K562 (cell line): ENCODE data around the gene ITGA1. TPM values are rescaled to one million over a fixed set of nuclear protein-coding genes. Genes with fewer than 3 reads are reported as not detected.

Experiments
- ATAC-seq: fragments of 200-7000 bp; cut with Tn5 transposase; 3 replicates; pipeline ENCODE4 v1.9.1; 2020; ENCODE audit warnings: moderate library complexity
- BruUV-seq: library from RNA; stranded (reverse); fragments of 400-500 nt; replicated peaks from 2 replicates; lab custom pipeline; 2021; lab: Mats Ljungman, UMichigan
- CTCF ChIA-PET: fragments of 300-600 bp; formaldehyde crosslinking; extraction: SDS; loops from one replicate; lab custom pipeline; 2021; ENCODE audit warnings: low intra/inter-chr PET ratio; lab: Yijun Ruan, JAX
- POLR2A ChIA-PET: fragments of 300-600, 350-650 bp; sonication (Branson Sonifier 250); formaldehyde crosslinking; extraction: SDS; loops from one replicate; lab custom pipeline; 2021; ENCODE audit warnings: antibody characterized with exemption, inconsistent platforms; lab: Yijun Ruan, JAX
- DNase-seq, 4 experiments: peaks; one replicate each; pipeline versions ENCODE4 v3.0.0 to v3.0.0-alpha.2; 2011 to 2018; ENCODE audit warnings: low spot score in 3 of 4, mixed read lengths in 3 of 4; ENCODE audit errors: extremely low read depth in 1 of 4
- FAIRE-seq: peaks from 2 replicates; lab custom pipeline; 2011; peaks lifted over from hg19 to GRCh38; lab: Jason Lieb, UNC
- H2AFZ ChIP-seq: 2 replicates; pipeline ENCODE4 v1.6.0; 2011; ENCODE audit warnings: low read depth, low read length, control low read depth, inconsistent platforms
- H3K27ac ChIP-seq: fragments of 200-600 bp; 3 replicates; pipeline ENCODE4 v1.8.0; 2011; ENCODE audit warnings: low read depth, mild to moderate bottlenecking, control low read depth, inconsistent platforms, low read length, moderate library complexity, mixed read lengths; ENCODE audit errors: extremely low read depth
- H3K27me3 ChIP-seq, 2 experiments: fragments of 300-600 bp in 1 of 2; 2 replicates in 1 of 2; 3 replicates in 1 of 2; pipeline versions ENCODE4 v1.6.0 to v1.8.0; 2011; ENCODE audit warnings: inconsistent platforms in 2 of 2, low read length in 2 of 2, mild to moderate bottlenecking in 1 of 2, mixed read lengths in 1 of 2, moderate library complexity in 1 of 2; ENCODE audit not compliant: control insufficient read depth in 2 of 2, insufficient read depth in 2 of 2
- H3K36me3 ChIP-seq: fragments of 300-600 bp; 3 replicates; pipeline ENCODE4 v1.8.0; 2011; ENCODE audit warnings: mild to moderate bottlenecking, low read length, inconsistent platforms; ENCODE audit not compliant: control insufficient read depth, insufficient read depth
- H3K4me1 ChIP-seq, 2 experiments: fragments of 200-600 bp in 1 of 2; replicated peaks in 1 of 2; 2 replicates in 1 of 2; 3 replicates in 1 of 2; pipeline versions ENCODE4 v1.5.1 to v1.8.0; 2011; ENCODE audit warnings: inconsistent platforms in 2 of 2, low read length in 2 of 2, mild to moderate bottlenecking in 1 of 2, mixed read lengths in 1 of 2, moderate library complexity in 1 of 2; ENCODE audit not compliant: control insufficient read depth in 2 of 2, insufficient read depth in 2 of 2
- H3K4me2 ChIP-seq: 2 replicates; pipeline ENCODE4 v1.6.1; 2011; ENCODE audit warnings: low read length, control low read depth, inconsistent platforms, mixed read lengths; ENCODE audit not compliant: insufficient read depth
- H3K4me3 ChIP-seq: fragments of 200-600 bp; sonication (generic), shearing (Covaris generic); 2 replicates; pipeline ENCODE4 v1.5.1; 2016; ENCODE audit warnings: control low read depth, inconsistent platforms
- H3K79me2 ChIP-seq: fragments of 200-600 bp; 3 replicates; pipeline ENCODE4 v1.8.0; 2011; ENCODE audit warnings: low read length, inconsistent platforms; ENCODE audit not compliant: control insufficient read depth, insufficient read depth
- H3K9ac ChIP-seq, 2 experiments: 2 replicates each; pipeline versions ENCODE4 v1.6.0 to v1.6.1; 2011; ENCODE audit warnings: low read depth in 2 of 2, low read length in 2 of 2, control low read depth in 1 of 2, inconsistent platforms in 1 of 2, mild to moderate bottlenecking in 1 of 2, mixed read lengths in 1 of 2; ENCODE audit not compliant: insufficient read depth in 1 of 2
- H3K9me1 ChIP-seq: one replicate; pipeline ENCODE4 v1.6.0; 2011; ENCODE audit warnings: inconsistent platforms, mild to moderate bottlenecking, low read length, moderate library complexity; ENCODE audit not compliant: control insufficient read depth, insufficient read depth
- H3K9me3 ChIP-seq: replicated peaks from 2 replicates; pipeline ENCODE4 v1.5.1; 2011; ENCODE audit warnings: low read depth, low read length, inconsistent platforms; ENCODE audit not compliant: control insufficient read depth, insufficient read depth
- H4K20me1 ChIP-seq: replicated peaks from 2 replicates; pipeline ENCODE4 v1.6.1; 2011; ENCODE audit warnings: low read length, inconsistent platforms, mixed read lengths; ENCODE audit not compliant: control insufficient read depth, insufficient read depth
- BRCA1 ChIP-seq, 2 experiments: fragments of 450-650 bp in 1 of 2; sonication (generic) in 1 of 2; formaldehyde crosslinking in 1 of 2; IDR thresholded peaks; 2 replicates each; pipeline versions ENCODE4 v1.5.0 to v1.6.1; 2017 to 2020; ENCODE audit warnings: mild to moderate bottlenecking in 1 of 2, missing genetic modification reagents in 1 of 2
- ERF ChIP-seq: fragments of 450-650 bp; formaldehyde crosslinking; IDR thresholded peaks from 2 replicates; pipeline ENCODE4 v1.4.0; 2020; ENCODE audit warnings: mild to moderate bottlenecking, mixed read lengths
- LCOR ChIP-seq: sonication (generic); formaldehyde crosslinking; IDR thresholded peaks from 2 replicates; pipeline ENCODE4 v1.8.0; 2022; ENCODE audit warnings: mild to moderate bottlenecking, missing genetic modification reagents
- MXI1 ChIP-seq: IDR thresholded peaks from 2 replicates; pipeline ENCODE4 v1.6.1; 2011; ENCODE audit warnings: low read depth, mild to moderate bottlenecking, improper control_type of control experiment, low read length
- RBM15 ChIP-seq: fragments of 200-400 bp; formaldehyde crosslinking; IDR thresholded peaks from 2 replicates; pipeline ENCODE4 v1.6.1; 2018; ENCODE audit warnings: mild to moderate bottlenecking, low read length, moderate library complexity; ENCODE audit not compliant: insufficient read depth
- SMAD2 ChIP-seq: fragments of 150-350 bp; IDR thresholded peaks from 2 replicates; pipeline ENCODE4 v1.6.1; 2014; ENCODE audit warnings: low read depth, mild to moderate bottlenecking, low read length
- SMARCB1 ChIP-seq: IDR thresholded peaks from 2 replicates; pipeline ENCODE4 v1.6.1; 2011; ENCODE audit warnings: improper control_type of control experiment, low read depth; ENCODE audit not compliant: insufficient read length
- THRAP3 ChIP-seq: fragments of 450-650 bp; IDR thresholded peaks from 2 replicates; pipeline ENCODE4 v1.6.1; 2016; ENCODE audit warnings: mild to moderate bottlenecking, inconsistent platforms, borderline replicate concordance
- ZKSCAN3 ChIP-seq: fragments of 250-450 bp; sonication (Bioruptor Pico); IDR thresholded peaks from 2 replicates; pipeline ENCODE4 v1.4.0; 2020
- ZNF239 ChIP-seq: fragments of 250-450 bp; sonication (Bioruptor Pico); IDR thresholded peaks from 2 replicates; pipeline ENCODE4 v1.4.0; 2020; ENCODE audit warnings: mild to moderate bottlenecking
- in situ Hi-C: fragments of 300-500 bp; cut with MboI; formaldehyde crosslinking; loops from 4 replicates; pipeline ENCODE4 v1.15.0; 2018; ENCODE audit warnings: inconsistent platforms, mixed read lengths
- intact Hi-C: fragments of 100-400 bp; cut with micrococcal nuclease; formaldehyde crosslinking; loops from 2 replicates; pipeline ENCODE4 v1.14.2; 2022
- polyA plus RNA-seq, 8 experiments: library from polyadenylated mRNA; depleted of rRNA in 4 of 8; stranded (reverse) in 5 of 8; unstranded in 3 of 8; fragments of >200 nt; fragmentation: Nextera tagmentation in 2 of 8; fragmentation: Illumina TruSeq in 1 of 8; extraction: Ambion mirVana in 2 of 8; extraction: Trizol in 1 of 8; gene quantifications; 2 replicates each; pipeline versions ENCODE4 v1.2.1 to v1.2.3, GENCODE V29; 2011 to 2014; ENCODE audit warnings: inconsistent platforms in 1 of 8, missing spikeins in 1 of 8
- total RNA-seq, 7 experiments: library from RNA; depleted of rRNA in 6 of 7; stranded (reverse); fragments of >200 nt in 6 of 7; fragmentation: Illumina TruSeq in 2 of 7; extraction: Trizol in 2 of 7; gene quantifications; 2 replicates each; pipeline versions ENCODE4 v1.2.1 to v1.2.3, GENCODE V29; 2011 to 2021; ENCODE audit warnings: low replicate concordance in 1 of 7
- TF ChIP-seq, protein P1 (sequence below): sonication (generic); formaldehyde crosslinking; IDR thresholded peaks from 2 replicates; pipeline ENCODE4 v1.8.0; 2023; ENCODE audit warnings: mild to moderate bottlenecking, missing genetic modification reagents
- TF ChIP-seq, protein P2 (sequence below): sonication (generic); formaldehyde crosslinking; IDR thresholded peaks from 2 replicates; pipeline ENCODE4 v1.8.0; 2022; ENCODE audit warnings: mild to moderate bottlenecking, missing genetic modification reagents
- TF ChIP-seq, protein P3 (sequence below): fragments of 250-450 bp; sonication (Bioruptor Pico); IDR thresholded peaks from 2 replicates; pipeline ENCODE4 v1.4.0; 2020

Gene ITGA1
- total and polyA plus RNA-seq, 9 of the 15 experiments (the other 6 are each of a cell fraction or from before 2014, with no cell fraction given): 0.04 to 0.22 TPM; not detected in 7

DNA sequence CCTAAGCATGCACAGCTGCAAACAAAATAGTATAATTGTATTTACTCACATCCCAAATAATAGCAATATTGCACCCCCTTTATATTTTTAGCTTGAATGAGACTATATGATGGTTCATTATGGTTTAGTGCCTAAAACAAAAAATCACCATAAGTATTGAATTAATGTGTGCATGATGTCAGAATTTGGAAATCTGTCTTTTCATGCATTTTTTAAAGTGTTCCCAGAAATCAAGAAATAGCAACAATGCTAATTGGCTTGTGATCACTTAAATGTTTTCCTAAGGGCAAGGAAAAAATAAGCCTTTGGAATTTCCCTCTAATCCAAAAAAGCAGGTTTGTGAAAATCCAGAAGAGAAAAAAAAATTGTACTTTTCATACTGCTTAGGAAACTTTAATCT is 150.5 kb downstream of the ITGA1 start:
- in situ Hi-C loops: no loop called here
- ATAC-seq (no peak), DNase-seq (no peak), FAIRE-seq (no peak)
- intact Hi-C loops: no loop called here
- H3K4me3 ChIP-seq: no peak overlapping the region
- H4K20me1 ChIP-seq: no peaks in the 10 kb centered on the region
- no peak overlapping the region for H2AFZ ChIP-seq
- H3K36me3 ChIP-seq: no peaks in the 10 kb centered on the region
- ChIA-PET POLR2A (no interaction called here), CTCF (no interaction called here)
- no peak overlapping the region for H3K4me2 ChIP-seq
- H3K9me1 ChIP-seq: no peaks in the 10 kb centered on the region
- H3K79me2 ChIP-seq: no peaks in the 10 kb centered on the region
- H3K9ac ChIP-seq: no peak overlapping the region
- H3K27ac ChIP-seq: no peak overlapping the region
- H3K4me1 ChIP-seq: no peaks in the 10 kb centered on the region
- H3K9me3 ChIP-seq: no peaks in the 10 kb centered on the region
- H3K27me3 ChIP-seq: no peaks in the 10 kb centered on the region
- BruUV-seq: no TSS peak
- TF ChIP-seq SMAD2: no peak
- TF ChIP-seq RBM15: no peak
- TF ChIP-seq, protein P1, sequence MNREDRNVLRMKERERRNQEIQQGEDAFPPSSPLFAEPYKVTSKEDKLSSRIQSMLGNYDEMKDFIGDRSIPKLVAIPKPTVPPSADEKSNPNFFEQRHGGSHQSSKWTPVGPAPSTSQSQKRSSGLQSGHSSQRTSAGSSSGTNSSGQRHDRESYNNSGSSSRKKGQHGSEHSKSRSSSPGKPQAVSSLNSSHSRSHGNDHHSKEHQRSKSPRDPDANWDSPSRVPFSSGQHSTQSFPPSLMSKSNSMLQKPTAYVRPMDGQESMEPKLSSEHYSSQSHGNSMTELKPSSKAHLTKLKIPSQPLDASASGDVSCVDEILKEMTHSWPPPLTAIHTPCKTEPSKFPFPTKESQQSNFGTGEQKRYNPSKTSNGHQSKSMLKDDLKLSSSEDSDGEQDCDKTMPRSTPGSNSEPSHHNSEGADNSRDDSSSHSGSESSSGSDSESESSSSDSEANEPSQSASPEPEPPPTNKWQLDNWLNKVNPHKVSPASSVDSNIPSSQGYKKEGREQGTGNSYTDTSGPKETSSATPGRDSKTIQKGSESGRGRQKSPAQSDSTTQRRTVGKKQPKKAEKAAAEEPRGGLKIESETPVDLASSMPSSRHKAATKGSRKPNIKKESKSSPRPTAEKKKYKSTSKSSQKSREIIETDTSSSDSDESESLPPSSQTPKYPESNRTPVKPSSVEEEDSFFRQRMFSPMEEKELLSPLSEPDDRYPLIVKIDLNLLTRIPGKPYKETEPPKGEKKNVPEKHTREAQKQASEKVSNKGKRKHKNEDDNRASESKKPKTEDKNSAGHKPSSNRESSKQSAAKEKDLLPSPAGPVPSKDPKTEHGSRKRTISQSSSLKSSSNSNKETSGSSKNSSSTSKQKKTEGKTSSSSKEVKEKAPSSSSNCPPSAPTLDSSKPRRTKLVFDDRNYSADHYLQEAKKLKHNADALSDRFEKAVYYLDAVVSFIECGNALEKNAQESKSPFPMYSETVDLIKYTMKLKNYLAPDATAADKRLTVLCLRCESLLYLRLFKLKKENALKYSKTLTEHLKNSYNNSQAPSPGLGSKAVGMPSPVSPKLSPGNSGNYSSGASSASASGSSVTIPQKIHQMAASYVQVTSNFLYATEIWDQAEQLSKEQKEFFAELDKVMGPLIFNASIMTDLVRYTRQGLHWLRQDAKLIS: no peak
- TF ChIP-seq ZKSCAN3: no peak
- no peak for TF ChIP-seq BRCA1 (IDR thresholded peaks at IDR 0.05)
- TF ChIP-seq BRCA1 (CRISPR knock-in tag; IDR thresholded peaks at IDR 0.05): no peak
- TF ChIP-seq LCOR (CRISPR knock-in tag): no peak
- TF ChIP-seq ERF (CRISPR knock-in tag): no peak
- TF ChIP-seq MXI1: no peak
- no peak for TF ChIP-seq SMARCB1
- TF ChIP-seq, protein P2, sequence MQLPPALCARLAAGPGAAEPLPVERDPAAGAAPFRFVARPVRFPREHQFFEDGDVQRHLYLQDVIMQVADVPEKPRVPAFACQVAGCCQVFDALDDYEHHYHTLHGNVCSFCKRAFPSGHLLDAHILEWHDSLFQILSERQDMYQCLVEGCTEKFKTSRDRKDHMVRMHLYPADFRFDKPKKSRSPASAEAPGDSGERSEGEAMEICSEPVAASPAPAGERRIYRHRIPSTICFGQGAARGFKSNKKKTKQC: no peak
- no peak for TF ChIP-seq ZNF239 (CRISPR knock-in tag)
- TF ChIP-seq THRAP3: no peak
- TF ChIP-seq, protein P3, sequence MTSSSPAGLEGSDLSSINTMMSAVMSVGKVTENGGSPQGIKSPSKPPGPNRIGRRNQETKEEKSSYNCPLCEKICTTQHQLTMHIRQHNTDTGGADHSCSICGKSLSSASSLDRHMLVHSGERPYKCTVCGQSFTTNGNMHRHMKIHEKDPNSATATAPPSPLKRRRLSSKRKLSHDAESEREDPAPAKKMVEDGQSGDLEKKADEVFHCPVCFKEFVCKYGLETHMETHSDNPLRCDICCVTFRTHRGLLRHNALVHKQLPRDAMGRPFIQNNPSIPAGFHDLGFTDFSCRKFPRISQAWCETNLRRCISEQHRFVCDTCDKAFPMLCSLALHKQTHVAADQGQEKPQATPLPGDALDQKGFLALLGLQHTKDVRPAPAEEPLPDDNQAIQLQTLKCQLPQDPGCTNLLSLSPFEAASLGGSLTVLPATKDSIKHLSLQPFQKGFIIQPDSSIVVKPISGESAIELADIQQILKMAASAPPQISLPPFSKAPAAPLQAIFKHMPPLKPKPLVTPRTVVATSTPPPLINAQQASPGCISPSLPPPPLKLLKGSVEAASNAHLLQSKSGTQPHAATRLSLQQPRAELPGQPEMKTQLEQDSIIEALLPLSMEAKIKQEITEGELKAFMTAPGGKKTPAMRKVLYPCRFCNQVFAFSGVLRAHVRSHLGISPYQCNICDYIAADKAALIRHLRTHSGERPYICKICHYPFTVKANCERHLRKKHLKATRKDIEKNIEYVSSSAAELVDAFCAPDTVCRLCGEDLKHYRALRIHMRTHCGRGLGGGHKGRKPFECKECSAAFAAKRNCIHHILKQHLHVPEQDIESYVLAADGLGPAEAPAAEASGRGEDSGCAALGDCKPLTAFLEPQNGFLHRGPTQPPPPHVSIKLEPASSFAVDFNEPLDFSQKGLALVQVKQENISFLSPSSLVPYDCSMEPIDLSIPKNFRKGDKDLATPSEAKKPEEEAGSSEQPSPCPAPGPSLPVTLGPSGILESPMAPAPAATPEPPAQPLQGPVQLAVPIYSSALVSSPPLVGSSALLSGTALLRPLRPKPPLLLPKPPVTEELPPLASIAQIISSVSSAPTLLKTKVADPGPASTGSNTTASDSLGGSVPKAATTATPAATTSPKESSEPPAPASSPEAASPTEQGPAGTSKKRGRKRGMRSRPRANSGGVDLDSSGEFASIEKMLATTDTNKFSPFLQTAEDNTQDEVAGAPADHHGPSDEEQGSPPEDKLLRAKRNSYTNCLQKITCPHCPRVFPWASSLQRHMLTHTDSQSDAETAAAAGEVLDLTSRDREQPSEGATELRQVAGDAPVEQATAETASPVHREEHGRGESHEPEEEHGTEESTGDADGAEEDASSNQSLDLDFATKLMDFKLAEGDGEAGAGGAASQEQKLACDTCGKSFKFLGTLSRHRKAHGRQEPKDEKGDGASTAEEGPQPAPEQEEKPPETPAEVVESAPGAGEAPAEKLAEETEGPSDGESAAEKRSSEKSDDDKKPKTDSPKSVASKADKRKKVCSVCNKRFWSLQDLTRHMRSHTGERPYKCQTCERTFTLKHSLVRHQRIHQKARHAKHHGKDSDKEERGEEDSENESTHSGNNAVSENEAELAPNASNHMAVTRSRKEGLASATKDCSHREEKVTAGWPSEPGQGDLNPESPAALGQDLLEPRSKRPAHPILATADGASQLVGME (CRISPR knock-in tag): no peak
